HepG2 (cell line): ENCODE results near the gene TMEM143. TPM values are rescaled to one million over a fixed set of nuclear protein-coding genes. Genes with fewer than 3 reads are reported as not detected.

Source experiments
- HNF4A ChIP-seq: sonication (generic); formaldehyde crosslinking; IDR thresholded peaks from 2 replicates; pipeline ENCODE4 v1.4.0; 2020; ENCODE audit warnings: missing genetic modification reagents
- HNRNPLL ChIP-seq: fragments of 200-400 bp; formaldehyde crosslinking; IDR thresholded peaks from 2 replicates; pipeline ENCODE4 v1.6.1; 2017; ENCODE audit warnings: mild to moderate bottlenecking, low read depth, low read length; ENCODE audit not compliant: poor library complexity, severe bottlenecking
- KLF12 ChIP-seq: sonication (generic); formaldehyde crosslinking; IDR thresholded peaks from 2 replicates; pipeline ENCODE4 v1.4.0; 2020; ENCODE audit warnings: missing genetic modification reagents, borderline replicate concordance
- LCORL ChIP-seq, 2 experiments: fragments of 450-650 bp in 1 of 2; sonication (generic) in 1 of 2; formaldehyde crosslinking in 1 of 2; IDR thresholded peaks; 2 replicates each; pipeline versions ENCODE4 v1.5.0 to v1.6.1; 2017 to 2020; ENCODE audit warnings: antibody characterized with exemption in 1 of 2, missing genetic modification reagents in 1 of 2
- MAZ ChIP-seq, 2 experiments: sonication (generic) in 1 of 2; formaldehyde crosslinking in 1 of 2; IDR thresholded peaks; 2 replicates each; pipeline versions ENCODE4 v1.5.0 to v1.6.1; 2012 to 2020; ENCODE audit warnings: low read depth in 2 of 2, mild to moderate bottlenecking in 2 of 2, borderline replicate concordance in 1 of 2, improper control_type of control experiment in 1 of 2, low read length in 1 of 2, missing genetic modification reagents in 1 of 2, moderate library complexity in 1 of 2
- MED1 ChIP-seq: sonication (generic); formaldehyde crosslinking; IDR thresholded peaks from 2 replicates; pipeline ENCODE4 v1.4.0; 2020; ENCODE audit warnings: missing genetic modification reagents
- NFYC ChIP-seq: IDR thresholded peaks from 2 replicates; pipeline ENCODE4 v1.6.1; 2016; ENCODE audit warnings: missing genetic modification reagents, missing compliant biosample characterization
- NR2C2 ChIP-seq: sonication (generic); formaldehyde crosslinking; IDR thresholded peaks from 2 replicates; pipeline ENCODE4 v1.4.0; 2020; ENCODE audit warnings: missing genetic modification reagents, mild to moderate bottlenecking, moderate library complexity, borderline replicate concordance
- RBM39 ChIP-seq: fragments of 200-400 bp; formaldehyde crosslinking; IDR thresholded peaks from one replicate; pipeline ENCODE4 v1.6.1; 2018; ENCODE audit warnings: antibody characterized with exemption, mild to moderate bottlenecking, low read depth, low read length; ENCODE audit not compliant: poor library complexity, severe bottlenecking
- SCMH1 ChIP-seq: sonication (generic); formaldehyde crosslinking; IDR thresholded peaks from 2 replicates; pipeline ENCODE4 v1.9.0; 2021; ENCODE audit warnings: missing genetic modification reagents, mild to moderate bottlenecking, borderline replicate concordance
- ZNF136 ChIP-seq: sonication (generic); formaldehyde crosslinking; IDR thresholded peaks from 2 replicates; pipeline ENCODE4 v1.8.1; 2022; ENCODE audit warnings: low read depth, mild to moderate bottlenecking, moderate library complexity, missing genetic modification reagents
- ZNF230 ChIP-seq: sonication (generic); formaldehyde crosslinking; IDR thresholded peaks from 2 replicates; pipeline ENCODE4 v1.4.0; 2020; ENCODE audit warnings: mild to moderate bottlenecking, missing genetic modification reagents
- ZNF232 ChIP-seq: sonication (generic); formaldehyde crosslinking; IDR thresholded peaks from 2 replicates; pipeline ENCODE4 v1.4.0; 2020; ENCODE audit warnings: missing genetic modification reagents, borderline replicate concordance
- ZNF264 ChIP-seq: sonication (generic); formaldehyde crosslinking; IDR thresholded peaks from 2 replicates; pipeline ENCODE4 v1.4.0; 2020; ENCODE audit warnings: missing genetic modification reagents
- ZNF337 ChIP-seq: sonication (generic); formaldehyde crosslinking; IDR thresholded peaks from 2 replicates; pipeline ENCODE4 v1.5.1; 2020; ENCODE audit warnings: missing genetic modification reagents, low read depth, mild to moderate bottlenecking, borderline replicate concordance
- ZNF781 ChIP-seq: sonication (generic); formaldehyde crosslinking; IDR thresholded peaks from 2 replicates; pipeline ENCODE4 v1.5.1; 2020; ENCODE audit warnings: borderline replicate concordance, mild to moderate bottlenecking, missing genetic modification reagents; ENCODE audit errors: not compliant biosample characterization
- polyA plus RNA-seq, 8 experiments: library from polyadenylated mRNA; depleted of rRNA in 3 of 8; stranded (reverse) in 7 of 8; unstranded in 1 of 8; fragments of >200 nt; fragmentation: Illumina TruSeq in 4 of 8; extraction: Trizol in 4 of 8; gene quantifications; 2 replicates each; pipeline versions ENCODE4 v1.2.1 to v1.2.3, GENCODE V29; 2011 to 2016; ENCODE audit warnings: low read depth in 4 of 8, missing spikeins in 1 of 8, mixed read lengths in 1 of 8; ENCODE audit not compliant: insufficient read depth in 1 of 8
- total RNA-seq, 5 experiments: library from RNA; depleted of rRNA; stranded (reverse); fragments of >200 nt; fragmentation: Illumina TruSeq; extraction: Trizol; gene quantifications; 2 replicates each; pipeline ENCODE4 v1.2.3, GENCODE V29; 2016; ENCODE audit warnings: low read depth in 1 of 5
- TF ChIP-seq, protein P1 (sequence below): sonication (generic); formaldehyde crosslinking; IDR thresholded peaks from 2 replicates; pipeline ENCODE4 v1.5.0; 2020; ENCODE audit warnings: mild to moderate bottlenecking, low read depth, missing genetic modification reagents, borderline replicate concordance
- TF ChIP-seq, protein P2 (sequence below): sonication (generic); formaldehyde crosslinking; IDR thresholded peaks from 2 replicates; pipeline ENCODE4 v1.9.0; 2021; ENCODE audit warnings: mild to moderate bottlenecking, missing genetic modification reagents
- TF ChIP-seq, protein P3 (sequence below): sonication (generic); formaldehyde crosslinking; conservative IDR thresholded peaks from 2 replicates; pipeline ENCODE4 v1.4.0; 2020; ENCODE audit warnings: missing genetic modification reagents

The TMEM143 gene
- total and polyA plus RNA-seq, 2 of the 13 experiments (the other 11 are each of a cell fraction or from before 2014, with no cell fraction given) = 7.7 to 11.3 TPM

DNA sequence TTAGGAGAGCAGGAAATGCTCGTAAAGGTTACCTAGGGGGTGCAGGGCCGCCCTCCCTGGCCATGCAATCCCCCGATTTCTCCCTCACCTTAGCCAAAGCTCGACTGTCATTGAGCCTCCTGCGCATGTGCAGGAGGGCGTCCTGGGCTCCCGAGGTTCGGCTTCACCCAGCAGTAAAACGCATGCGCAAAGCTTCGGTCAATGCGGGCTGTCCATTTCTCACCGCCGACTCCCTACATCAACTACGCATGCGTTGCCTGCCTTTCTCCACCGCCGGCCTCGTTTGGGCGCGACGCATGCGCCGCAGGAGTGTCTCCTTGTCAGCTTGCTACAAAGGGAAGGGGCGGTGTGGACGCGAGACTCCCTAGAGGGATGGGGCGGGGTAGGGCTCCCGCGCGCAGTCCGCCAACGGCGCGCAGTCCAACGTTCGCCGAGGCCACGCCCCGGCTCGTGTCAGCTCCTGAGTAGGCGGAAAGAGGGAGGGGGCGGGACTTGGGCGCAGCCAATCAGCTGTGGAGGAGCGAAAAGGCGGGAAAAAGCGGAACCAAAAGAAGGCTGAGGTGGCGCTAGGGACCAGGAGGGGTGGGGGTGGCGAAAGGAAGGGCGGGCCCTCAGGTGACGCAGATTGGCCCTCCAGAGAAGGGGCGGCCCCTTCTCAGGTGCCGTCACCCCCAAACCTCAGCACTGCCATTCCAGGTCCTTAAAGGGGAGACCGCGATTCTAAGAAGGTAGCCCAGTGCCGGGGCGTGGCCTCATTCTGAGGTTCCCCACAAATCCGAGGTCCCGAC, at the start of gene TMEM143, which contains the start of gene SYNGR4 (continued):
- peak; percentile 2; the same call in 1 of the 2 replicates for TF ChIP-seq NR2C2 (CRISPR knock-in tag)
- TF ChIP-seq ZNF136 (CRISPR knock-in tag) = 0 out of 2 replicates have a peak, but pooled peaks have one; percentile 26
- peak; percentile 77; the same call in 1 of the 2 replicates for TF ChIP-seq ZNF264
- TF ChIP-seq, protein P1, sequence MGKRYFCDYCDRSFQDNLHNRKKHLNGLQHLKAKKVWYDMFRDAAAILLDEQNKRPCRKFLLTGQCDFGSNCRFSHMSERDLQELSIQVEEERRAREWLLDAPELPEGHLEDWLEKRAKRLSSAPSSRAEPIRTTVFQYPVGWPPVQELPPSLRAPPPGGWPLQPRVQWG (CRISPR knock-in tag) = no peak
- no peak for TF ChIP-seq SCMH1 (CRISPR knock-in tag)
- peak; percentile 57; the same call in 1 of the 2 replicates for TF ChIP-seq MED1
- no peak for TF ChIP-seq LCORL (IDR thresholded peaks at IDR 0.05)
- no peak for TF ChIP-seq LCORL (CRISPR knock-in tag; IDR thresholded peaks at IDR 0.05)
- 0 out of 2 replicates have a peak, but pooled peaks have one; percentile 27 for TF ChIP-seq ZNF232 (CRISPR knock-in tag)
- TF ChIP-seq, protein P2, sequence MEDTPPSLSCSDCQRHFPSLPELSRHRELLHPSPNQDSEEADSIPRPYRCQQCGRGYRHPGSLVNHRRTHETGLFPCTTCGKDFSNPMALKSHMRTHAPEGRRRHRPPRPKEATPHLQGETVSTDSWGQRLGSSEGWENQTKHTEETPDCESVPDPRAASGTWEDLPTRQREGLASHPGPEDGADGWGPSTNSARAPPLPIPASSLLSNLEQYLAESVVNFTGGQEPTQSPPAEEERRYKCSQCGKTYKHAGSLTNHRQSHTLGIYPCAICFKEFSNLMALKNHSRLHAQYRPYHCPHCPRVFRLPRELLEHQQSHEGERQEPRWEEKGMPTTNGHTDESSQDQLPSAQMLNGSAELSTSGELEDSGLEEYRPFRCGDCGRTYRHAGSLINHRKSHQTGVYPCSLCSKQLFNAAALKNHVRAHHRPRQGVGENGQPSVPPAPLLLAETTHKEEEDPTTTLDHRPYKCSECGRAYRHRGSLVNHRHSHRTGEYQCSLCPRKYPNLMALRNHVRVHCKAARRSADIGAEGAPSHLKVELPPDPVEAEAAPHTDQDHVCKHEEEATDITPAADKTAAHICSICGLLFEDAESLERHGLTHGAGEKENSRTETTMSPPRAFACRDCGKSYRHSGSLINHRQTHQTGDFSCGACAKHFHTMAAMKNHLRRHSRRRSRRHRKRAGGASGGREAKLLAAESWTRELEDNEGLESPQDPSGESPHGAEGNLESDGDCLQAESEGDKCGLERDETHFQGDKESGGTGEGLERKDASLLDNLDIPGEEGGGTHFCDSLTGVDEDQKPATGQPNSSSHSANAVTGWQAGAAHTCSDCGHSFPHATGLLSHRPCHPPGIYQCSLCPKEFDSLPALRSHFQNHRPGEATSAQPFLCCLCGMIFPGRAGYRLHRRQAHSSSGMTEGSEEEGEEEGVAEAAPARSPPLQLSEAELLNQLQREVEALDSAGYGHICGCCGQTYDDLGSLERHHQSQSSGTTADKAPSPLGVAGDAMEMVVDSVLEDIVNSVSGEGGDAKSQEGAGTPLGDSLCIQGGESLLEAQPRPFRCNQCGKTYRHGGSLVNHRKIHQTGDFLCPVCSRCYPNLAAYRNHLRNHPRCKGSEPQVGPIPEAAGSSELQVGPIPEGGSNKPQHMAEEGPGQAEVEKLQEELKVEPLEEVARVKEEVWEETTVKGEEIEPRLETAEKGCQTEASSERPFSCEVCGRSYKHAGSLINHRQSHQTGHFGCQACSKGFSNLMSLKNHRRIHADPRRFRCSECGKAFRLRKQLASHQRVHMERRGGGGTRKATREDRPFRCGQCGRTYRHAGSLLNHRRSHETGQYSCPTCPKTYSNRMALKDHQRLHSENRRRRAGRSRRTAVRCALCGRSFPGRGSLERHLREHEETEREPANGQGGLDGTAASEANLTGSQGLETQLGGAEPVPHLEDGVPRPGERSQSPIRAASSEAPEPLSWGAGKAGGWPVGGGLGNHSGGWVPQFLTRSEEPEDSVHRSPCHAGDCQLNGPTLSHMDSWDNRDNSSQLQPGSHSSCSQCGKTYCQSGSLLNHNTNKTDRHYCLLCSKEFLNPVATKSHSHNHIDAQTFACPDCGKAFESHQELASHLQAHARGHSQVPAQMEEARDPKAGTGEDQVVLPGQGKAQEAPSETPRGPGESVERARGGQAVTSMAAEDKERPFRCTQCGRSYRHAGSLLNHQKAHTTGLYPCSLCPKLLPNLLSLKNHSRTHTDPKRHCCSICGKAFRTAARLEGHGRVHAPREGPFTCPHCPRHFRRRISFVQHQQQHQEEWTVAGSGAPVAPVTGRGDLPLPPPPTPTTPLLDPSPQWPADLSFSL (CRISPR knock-in tag) = no peak
- peak; percentile 36; the same call in 1 of the 2 replicates for TF ChIP-seq HNF4A (CRISPR knock-in tag)
- TF ChIP-seq KLF12 = no peak
- TF ChIP-seq RBM39 = peak; percentile 6
- TF ChIP-seq ZNF337 (CRISPR knock-in tag) = 0 out of 2 replicates have a peak, but pooled peaks have one; percentile 70
- peak; percentile 87 for TF ChIP-seq NFYC (CRISPR knock-in tag)
- TF ChIP-seq HNRNPLL = peak; percentile 99
- 0 out of 2 replicates have a peak, but pooled peaks have one; percentile 50 for TF ChIP-seq ZNF230
- no peak for TF ChIP-seq ZNF781 (CRISPR knock-in tag)
- TF ChIP-seq MAZ (IDR thresholded peaks at IDR 0.05; ENCODE audit: borderline replicate concordance, low read depth, low read length) = peak; percentile 70; the same call in 1 of the 2 replicates
- peak; percentile 78 for TF ChIP-seq MAZ (CRISPR knock-in tag; IDR thresholded peaks at IDR 0.05; ENCODE audit: low read depth)
- TF ChIP-seq, protein P3, sequence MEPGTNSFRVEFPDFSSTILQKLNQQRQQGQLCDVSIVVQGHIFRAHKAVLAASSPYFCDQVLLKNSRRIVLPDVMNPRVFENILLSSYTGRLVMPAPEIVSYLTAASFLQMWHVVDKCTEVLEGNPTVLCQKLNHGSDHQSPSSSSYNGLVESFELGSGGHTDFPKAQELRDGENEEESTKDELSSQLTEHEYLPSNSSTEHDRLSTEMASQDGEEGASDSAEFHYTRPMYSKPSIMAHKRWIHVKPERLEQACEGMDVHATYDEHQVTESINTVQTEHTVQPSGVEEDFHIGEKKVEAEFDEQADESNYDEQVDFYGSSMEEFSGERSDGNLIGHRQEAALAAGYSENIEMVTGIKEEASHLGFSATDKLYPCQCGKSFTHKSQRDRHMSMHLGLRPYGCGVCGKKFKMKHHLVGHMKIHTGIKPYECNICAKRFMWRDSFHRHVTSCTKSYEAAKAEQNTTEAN (CRISPR knock-in tag) = no peak
